ENCODE measurements around the gene PCSK6. TPM values are rescaled to one million over a fixed set of nuclear protein-coding genes. Genes with fewer than 3 reads are reported as not detected.
"Not testable (repeated sequence)": the region's sequence is repeated elsewhere in the genome, so short reads cannot be mapped to it uniquely, and the experiment has no call there.

Gene PCSK6
- total RNA-seq, 1 experiment from 2014 or later: 69.5 TPM

- BruUV-seq (replicated peaks): no TSS peak
- TF ChIP-seq CTCF (IDR thresholded peaks at IDR 0.05; ENCODE audit: insufficient read depth in 1 of 2, low read depth in 1 of 2, low read length in 1 of 2, severe bottlenecking in 1 of 2, unreplicated experiment in 1 of 2): no peak
- peaks cover 15% of the 10 kb centered on the region for H3K4me1 ChIP-seq
- no peaks in the 10 kb centered on the region for H3K36me3 Mint-ChIP-seq (ENCODE audit: insufficient read depth, unreplicated experiment)
- H3K4me3 ChIP-seq (ENCODE audit: low read depth, low read length): no peak overlapping the region
- H3K36me3 ChIP-seq (ENCODE audit: control insufficient read depth, insufficient read depth, low read length): no peaks in the 10 kb centered on the region
- no peaks in the 10 kb centered on the region for H3K27me3 ChIP-seq (replicated peaks; ENCODE audit: control insufficient read depth, insufficient read depth, low read length)
- no peaks in the 10 kb centered on the region for H3K9me3 ChIP-seq
- intact Hi-C loops (cut with micrococcal nuclease; ENCODE audit: unreplicated experiment): no loop called here
- DNase-seq: no peak
- ChIA-PET POLR2A (no interaction called here), CTCF (no interaction called here)
- no peak overlapping the region for H3K4me3 Mint-ChIP-seq (ENCODE audit: unreplicated experiment)
- H3K27me3 Mint-ChIP-seq (ENCODE audit: insufficient read depth, unreplicated experiment): no peaks in the 10 kb centered on the region
- H3K27ac Mint-ChIP-seq (ENCODE audit: unreplicated experiment): no peak overlapping the region
- H3K4me1 Mint-ChIP-seq (ENCODE audit: low read depth, unreplicated experiment): peaks cover 11% of the 10 kb centered on the region
- H3K9me3 Mint-ChIP-seq (ENCODE audit: unreplicated experiment): no peaks in the 10 kb centered on the region
Observed at GRCh38 chr15:101456057-101456739, 33.3 kb downstream of the PCSK6 start.

DNA sequence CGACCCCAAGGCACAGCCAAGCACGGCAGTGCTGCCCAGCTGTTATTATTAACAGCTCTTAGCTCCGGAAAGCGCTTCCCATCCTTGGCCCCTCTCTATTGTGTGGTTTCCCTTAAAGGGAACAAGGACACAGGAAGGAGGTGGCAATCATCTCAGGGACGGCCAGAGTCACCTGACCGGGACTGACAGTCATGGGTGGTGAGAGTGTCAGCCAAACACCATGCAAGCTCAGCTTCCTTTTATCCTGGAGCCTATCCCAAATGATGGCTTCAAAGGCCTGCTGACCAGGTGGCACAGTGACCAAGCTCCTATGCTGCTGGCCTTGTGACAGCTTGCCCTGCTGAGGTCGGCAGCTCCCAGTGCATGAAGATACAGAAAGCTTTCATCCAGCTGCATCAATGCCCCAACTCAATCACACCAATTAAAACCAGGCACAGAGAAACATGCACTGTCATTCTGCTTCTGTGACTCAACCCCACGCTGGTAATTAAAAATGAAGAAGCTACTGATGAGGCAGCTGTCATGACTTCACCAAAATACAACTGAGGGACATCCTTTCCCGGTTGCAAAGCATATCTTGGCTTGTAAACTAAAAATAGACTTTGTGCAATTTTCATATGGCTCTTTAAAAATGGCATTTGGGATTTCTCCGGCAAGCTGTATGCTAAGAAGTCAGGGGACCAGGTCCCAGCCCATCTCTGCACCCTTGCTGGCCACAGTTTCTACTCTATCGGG, 34.0 kb downstream of the PCSK6 start:
- DNase-seq: no peak
- no peak overlapping the region for H3K4me3 Mint-ChIP-seq (ENCODE audit: unreplicated experiment)
- no peaks in the 10 kb centered on the region for H3K9me3 ChIP-seq
- ChIA-PET POLR2A (no interaction called here), CTCF (no interaction called here)
- no peaks in the 10 kb centered on the region for H3K27me3 Mint-ChIP-seq (ENCODE audit: insufficient read depth, unreplicated experiment)
- H3K36me3 ChIP-seq (ENCODE audit: control insufficient read depth, insufficient read depth, low read length): no peaks in the 10 kb centered on the region
- H3K9me3 Mint-ChIP-seq (ENCODE audit: unreplicated experiment): no peaks in the 10 kb centered on the region
- H3K36me3 Mint-ChIP-seq (ENCODE audit: insufficient read depth, unreplicated experiment): peaks cover under 1% of the 10 kb centered on the region
- no TSS peak for BruUV-seq (replicated peaks)
- intact Hi-C loops (cut with micrococcal nuclease; ENCODE audit: unreplicated experiment): no loop called here
- H3K27me3 ChIP-seq (replicated peaks; ENCODE audit: control insufficient read depth, insufficient read depth, low read length): no peaks in the 10 kb centered on the region
- peaks cover 16% of the 10 kb centered on the region for H3K4me1 ChIP-seq
- H3K27ac Mint-ChIP-seq (ENCODE audit: unreplicated experiment): no peak overlapping the region
- TF ChIP-seq CTCF (IDR thresholded peaks at IDR 0.05; ENCODE audit: insufficient read depth in 1 of 2, low read depth in 1 of 2, low read length in 1 of 2, severe bottlenecking in 1 of 2, unreplicated experiment in 1 of 2): no peak
- H3K4me3 ChIP-seq (ENCODE audit: low read depth, low read length): no peak overlapping the region
- peaks cover 11% of the 10 kb centered on the region for H3K4me1 Mint-ChIP-seq (ENCODE audit: low read depth, unreplicated experiment)

- H3K4me3 Mint-ChIP-seq (ENCODE audit: unreplicated experiment); H3K4me3 ChIP-seq (ENCODE audit: low read depth, low read length); H3K27ac Mint-ChIP-seq (ENCODE audit: unreplicated experiment); POLR2A ChIA-PET; CTCF ChIA-PET; H3K9me3 Mint-ChIP-seq (ENCODE audit: unreplicated experiment); H3K9me3 ChIP-seq; H3K36me3 Mint-ChIP-seq (ENCODE audit: insufficient read depth, unreplicated experiment); H3K36me3 ChIP-seq (ENCODE audit: control insufficient read depth, insufficient read depth, low read length); H3K27me3 ChIP-seq (replicated peaks; ENCODE audit: control insufficient read depth, insufficient read depth, low read length); BruUV-seq (replicated peaks); H3K27me3 Mint-ChIP-seq (ENCODE audit: insufficient read depth, unreplicated experiment); DNase-seq; intact Hi-C loops (cut with micrococcal nuclease; ENCODE audit: unreplicated experiment): not testable (repeated sequence)
- peaks cover 11% of the 10 kb centered on the region for H3K4me1 Mint-ChIP-seq (ENCODE audit: low read depth, unreplicated experiment)
- H3K4me1 ChIP-seq: peaks cover 16% of the 10 kb centered on the region
Observed at GRCh38 chr15:101454781-101455180, 34.7 kb downstream of the PCSK6 start.

All from Caco-2 (cell line).